ENCODE measurements around the gene RNF149.
A peak's percentile ranks its signal among the peaks of the same experiment; 100 is the strongest.

Gene RNF149

DNA sequence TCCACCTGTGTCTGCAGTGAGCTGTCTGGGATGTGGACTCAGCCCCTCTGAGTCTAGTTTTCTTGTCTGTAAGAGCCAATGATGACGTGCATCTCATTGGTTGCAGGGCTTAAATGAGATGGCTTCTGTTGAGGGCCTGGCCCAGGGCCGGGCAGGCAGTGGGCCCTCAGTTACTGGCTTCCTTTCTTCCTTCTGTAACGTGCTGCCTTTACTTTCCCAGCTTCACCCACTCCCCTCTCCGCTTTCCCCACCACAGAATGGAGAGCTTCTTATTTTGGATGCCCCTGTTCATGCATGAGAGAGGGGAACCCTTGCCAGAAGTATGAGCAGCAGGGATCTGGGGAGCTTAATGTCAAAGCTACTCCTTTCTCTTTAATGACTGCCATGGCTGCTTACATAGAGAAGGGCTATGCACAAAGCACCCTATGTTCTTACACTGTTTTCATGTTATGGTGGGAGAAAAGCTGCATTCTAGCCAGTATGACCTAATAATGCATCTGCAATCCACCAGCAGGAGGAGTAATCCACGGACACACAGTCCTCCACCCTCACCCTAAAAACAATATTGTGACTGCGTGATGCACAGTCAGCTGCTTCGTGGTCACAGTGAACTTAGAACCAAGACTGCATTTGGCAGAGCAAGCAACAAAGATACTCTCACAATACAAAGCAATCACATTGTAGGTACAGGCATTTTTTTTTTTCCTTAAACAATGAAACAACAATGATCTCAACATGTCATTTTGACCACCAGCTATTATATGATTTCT lies 41.6 kb upstream of the RNF149 start:
- Histone ChIP-seq H3K36me3 (ENCODE audit: insufficient read depth) (no peaks in the 10 kb centered on the region), H2AFZ (ENCODE audit: low read depth) (no peak overlapping the region), H3K9ac (no peak overlapping the region), H3K4me3 (IDR thresholded peaks at IDR 0.05; ENCODE audit: insufficient read depth, low read depth, low read length) (no peak overlapping the region), H3K4me2 (no peak overlapping the region), H3K27ac (no peak overlapping the region), H4K20me1 (ENCODE audit: insufficient read depth) (no peaks in the 10 kb centered on the region), H3K27me3 (ENCODE audit: insufficient read depth, low read depth) (no peaks in the 10 kb centered on the region), H3K79me2 (ENCODE audit: insufficient read depth, low read depth) (no peaks in the 10 kb centered on the region), H3K4me1 (ENCODE audit: low read depth, poor library complexity, severe bottlenecking) (no peaks in the 10 kb centered on the region)
- TF ChIP-seq, protein P1, sequence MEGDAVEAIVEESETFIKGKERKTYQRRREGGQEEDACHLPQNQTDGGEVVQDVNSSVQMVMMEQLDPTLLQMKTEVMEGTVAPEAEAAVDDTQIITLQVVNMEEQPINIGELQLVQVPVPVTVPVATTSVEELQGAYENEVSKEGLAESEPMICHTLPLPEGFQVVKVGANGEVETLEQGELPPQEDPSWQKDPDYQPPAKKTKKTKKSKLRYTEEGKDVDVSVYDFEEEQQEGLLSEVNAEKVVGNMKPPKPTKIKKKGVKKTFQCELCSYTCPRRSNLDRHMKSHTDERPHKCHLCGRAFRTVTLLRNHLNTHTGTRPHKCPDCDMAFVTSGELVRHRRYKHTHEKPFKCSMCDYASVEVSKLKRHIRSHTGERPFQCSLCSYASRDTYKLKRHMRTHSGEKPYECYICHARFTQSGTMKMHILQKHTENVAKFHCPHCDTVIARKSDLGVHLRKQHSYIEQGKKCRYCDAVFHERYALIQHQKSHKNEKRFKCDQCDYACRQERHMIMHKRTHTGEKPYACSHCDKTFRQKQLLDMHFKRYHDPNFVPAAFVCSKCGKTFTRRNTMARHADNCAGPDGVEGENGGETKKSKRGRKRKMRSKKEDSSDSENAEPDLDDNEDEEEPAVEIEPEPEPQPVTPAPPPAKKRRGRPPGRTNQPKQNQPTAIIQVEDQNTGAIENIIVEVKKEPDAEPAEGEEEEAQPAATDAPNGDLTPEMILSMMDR (conservative IDR thresholded peaks at IDR 0.05; ENCODE audit: low read depth, low read length), result peak; percentile 20; the same call in 1 of the 2 replicates

DNA sequence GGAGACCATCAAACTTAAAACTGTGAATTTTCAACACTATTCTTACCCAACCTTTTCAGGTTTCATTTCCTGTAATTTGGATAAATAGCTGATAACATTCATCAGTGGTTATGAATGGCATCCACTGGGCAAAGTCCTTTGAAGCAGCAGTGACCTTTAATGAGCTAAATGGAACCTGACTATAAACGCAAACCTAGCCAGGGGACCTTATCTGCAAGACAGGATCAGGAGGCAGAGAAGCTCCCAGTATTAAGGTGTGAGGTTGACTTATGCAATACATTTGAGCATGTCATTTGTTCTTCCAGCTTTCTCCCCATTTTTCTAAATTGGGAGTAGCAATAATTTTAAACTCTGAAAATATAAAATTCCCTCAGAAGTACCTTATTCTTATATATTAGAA lies 40.4 kb upstream of the RNF149 start:
- Histone ChIP-seq H3K27ac (no peak overlapping the region), H3K27me3 (ENCODE audit: insufficient read depth, low read depth) (no peaks in the 10 kb centered on the region), H3K4me1 (ENCODE audit: low read depth, poor library complexity, severe bottlenecking) (no peaks in the 10 kb centered on the region), H3K36me3 (ENCODE audit: insufficient read depth) (no peaks in the 10 kb centered on the region), H3K9ac (no peak overlapping the region), H2AFZ (ENCODE audit: low read depth) (no peak overlapping the region), H3K4me3 (IDR thresholded peaks at IDR 0.05; ENCODE audit: insufficient read depth, low read depth, low read length) (no peak overlapping the region), H4K20me1 (ENCODE audit: insufficient read depth) (no peaks in the 10 kb centered on the region), H3K79me2 (ENCODE audit: insufficient read depth, low read depth) (no peaks in the 10 kb centered on the region), H3K4me2 (no peak overlapping the region)
- TF ChIP-seq, protein P1 (conservative IDR thresholded peaks at IDR 0.05; ENCODE audit: low read depth, low read length), result no peak

DNA sequence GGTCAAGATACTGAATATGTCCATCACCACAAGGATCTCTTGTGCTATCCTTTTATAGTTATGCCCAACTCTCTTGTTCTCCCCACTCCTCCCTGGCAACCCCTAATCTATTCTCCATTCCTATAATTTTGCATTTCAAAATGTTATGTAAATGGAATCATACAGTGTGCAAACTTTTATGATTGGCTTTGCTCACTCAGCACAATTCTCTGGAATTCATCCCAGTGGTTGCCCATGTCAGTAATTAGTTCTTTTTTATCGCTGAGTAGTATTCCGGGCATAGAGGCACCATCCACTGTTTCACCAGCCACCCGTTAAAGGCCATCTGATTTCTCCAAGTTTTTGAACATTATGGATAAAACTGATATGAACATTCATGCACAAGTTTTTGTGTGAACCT lies 38.4 kb upstream of the RNF149 start:
- H3K4me3 ChIP-seq (IDR thresholded peaks at IDR 0.05; ENCODE audit: insufficient read depth, low read depth, low read length), result no peak overlapping the region
- H2AFZ ChIP-seq (ENCODE audit: low read depth), result no peak overlapping the region
- TF ChIP-seq, protein P1 (conservative IDR thresholded peaks at IDR 0.05; ENCODE audit: low read depth, low read length), result no peak
- no peaks in the 10 kb centered on the region for H3K36me3 ChIP-seq (ENCODE audit: insufficient read depth)
- H4K20me1 ChIP-seq (ENCODE audit: insufficient read depth), result no peaks in the 10 kb centered on the region
- H3K27me3 ChIP-seq (ENCODE audit: insufficient read depth, low read depth), result no peaks in the 10 kb centered on the region
- no peaks in the 10 kb centered on the region for H3K79me2 ChIP-seq (ENCODE audit: insufficient read depth, low read depth)
- no peak overlapping the region for H3K27ac ChIP-seq
- H3K9ac ChIP-seq, result no peak overlapping the region
- H3K4me2 ChIP-seq, result no peak overlapping the region
- no peaks in the 10 kb centered on the region for H3K4me1 ChIP-seq (ENCODE audit: low read depth, poor library complexity, severe bottlenecking)

DNA sequence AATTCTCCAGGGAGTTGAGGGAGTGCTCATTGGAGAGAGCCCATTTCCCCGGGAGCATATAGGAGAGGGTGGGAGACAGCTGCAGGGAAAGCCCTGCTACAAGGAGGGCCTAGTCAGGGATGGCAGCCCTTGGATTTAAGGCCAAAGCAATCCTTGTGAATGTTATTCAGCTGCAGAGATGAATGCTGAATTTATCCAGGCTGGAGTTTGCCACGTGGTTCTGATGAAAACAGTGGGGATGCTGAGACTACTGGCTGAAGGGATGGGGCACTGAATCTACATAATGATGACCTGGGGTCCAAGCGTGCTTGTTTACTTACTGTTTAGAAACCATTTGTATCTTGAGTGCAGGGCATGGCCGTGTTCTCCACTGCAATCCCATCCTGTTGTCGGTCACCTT lies 35.6 kb upstream of the RNF149 start:
- H3K27ac ChIP-seq, result no peak overlapping the region
- H3K79me2 ChIP-seq (ENCODE audit: insufficient read depth, low read depth), result no peaks in the 10 kb centered on the region
- H3K4me1 ChIP-seq (ENCODE audit: low read depth, poor library complexity, severe bottlenecking), result no peaks in the 10 kb centered on the region
- H4K20me1 ChIP-seq (ENCODE audit: insufficient read depth), result no peaks in the 10 kb centered on the region
- no peak overlapping the region for H3K4me2 ChIP-seq
- H3K4me3 ChIP-seq (IDR thresholded peaks at IDR 0.05; ENCODE audit: insufficient read depth, low read depth, low read length), result no peak overlapping the region
- H3K9ac ChIP-seq, result no peak overlapping the region
- no peak overlapping the region for H2AFZ ChIP-seq (ENCODE audit: low read depth)
- no peaks in the 10 kb centered on the region for H3K27me3 ChIP-seq (ENCODE audit: insufficient read depth, low read depth)
- H3K36me3 ChIP-seq (ENCODE audit: insufficient read depth), result no peaks in the 10 kb centered on the region
- TF ChIP-seq, protein P1 (conservative IDR thresholded peaks at IDR 0.05; ENCODE audit: low read depth, low read length), result no peak
